Sigmoid colon (tissue), 7 donors: ENCODE measurements around the gene RTN4. TPM values are rescaled to one million over a fixed set of nuclear protein-coding genes. Genes with fewer than 3 reads are reported as not detected.

Experiments
- DNase-seq: peaks from one replicate; pipeline ENCODE4 v3.0.0-alpha.2; 2019
- H3K27ac ChIP-seq, 4 donors: fragments of 200-600 bp; sonication (generic); one replicate each; pipeline ENCODE4 v1.5.1; 2016 to 2019; ENCODE audit warnings: mild to moderate bottlenecking in 1 of 4
- H3K27me3 ChIP-seq, 3 donors: fragments of 200-600 bp; sonication (generic); one replicate each; pipeline ENCODE4 v1.5.1; 2019; ENCODE audit warnings: mild to moderate bottlenecking in 1 of 3
- H3K36me3 ChIP-seq, 4 donors: fragments of 200-600 bp; sonication (generic); one replicate each; pipeline ENCODE4 v1.5.1; 2016 to 2019
- H3K4me1 ChIP-seq, 4 donors: fragments of 200-600 bp; sonication (generic); one replicate each; pipeline ENCODE4 v1.5.1; 2017 to 2019
- H3K4me3 ChIP-seq, 4 donors: fragments of 200-600 bp; sonication (generic); one replicate each; pipeline ENCODE4 v1.5.1; 2017 to 2019; ENCODE audit warnings: mild to moderate bottlenecking in 2 of 4, moderate library complexity in 1 of 4
- H3K9me3 ChIP-seq, 4 donors: fragments of 200-600 bp in 3 of 4; sonication (generic) in 3 of 4; one replicate each; pipeline versions ENCODE4 v1.5.1 to v1.6.1; 2013 to 2019
- CTCF ChIP-seq, 4 experiments: fragments of 450-650 bp in 3 of 4; fragments of 200-600 bp in 1 of 4; IDR thresholded peaks; one replicate each; pipeline ENCODE4 v1.5.1; 2016 to 2019; ENCODE audit warnings: antibody characterized with exemption in 4 of 4, mild to moderate bottlenecking in 3 of 4, moderate library complexity in 2 of 4
- EP300 ChIP-seq, 4 donors: sonication (generic); formaldehyde crosslinking; IDR thresholded peaks; one replicate each; pipeline ENCODE4 v1.6.1; 2017; ENCODE audit warnings: antibody characterized with exemption in 4 of 4
- POLR2A ChIP-seq, 2 donors: fragments of 450-650 bp; IDR thresholded peaks; one replicate each; pipeline ENCODE4 v1.6.1; 2016; ENCODE audit warnings: antibody characterized with exemption in 2 of 2, mild to moderate bottlenecking in 2 of 2, moderate library complexity in 2 of 2
- POLR2AphosphoS5 ChIP-seq, 4 donors: sonication (generic); formaldehyde crosslinking; IDR thresholded peaks; one replicate each; pipeline ENCODE4 v1.6.1; 2017; ENCODE audit warnings: antibody characterized with exemption in 4 of 4
- WGBS, 2 donors: extraction: QIAGEN DNeasy Blood & Tissue Kit; methylation state at CpG; one replicate each; pipeline ENCODE4 v1.1.7; 2013; 5-methylcytosine and 5-hydroxymethylcytosine counted together
- intact Hi-C: fragments of 100-400 bp; cut with DNase I; formaldehyde crosslinking; loops from one replicate; pipeline ENCODE4 v1.15.1; 2023
- polyA plus RNA-seq, 3 donors: library from polyadenylated mRNA; stranded (reverse); fragments of 200-250 nt; gene quantifications; one replicate each; pipeline ENCODE4 v1.2.3, GENCODE V29; 2013
- total RNA-seq, 4 donors: library from RNA; depleted of rRNA; stranded (reverse); fragments of >200 nt; gene quantifications; one replicate each; pipeline ENCODE4 v1.1.0, GENCODE V29; 2016
- donor health status: healthy with polysubstance abuse.
- donor health status: Bipolar disorder and iron deficiency.
- donor health status: healthy.

RTN4 gene
- total and polyA plus RNA-seq, 7 donors = 54.1 to 264 (median 153) TPM

DNA sequence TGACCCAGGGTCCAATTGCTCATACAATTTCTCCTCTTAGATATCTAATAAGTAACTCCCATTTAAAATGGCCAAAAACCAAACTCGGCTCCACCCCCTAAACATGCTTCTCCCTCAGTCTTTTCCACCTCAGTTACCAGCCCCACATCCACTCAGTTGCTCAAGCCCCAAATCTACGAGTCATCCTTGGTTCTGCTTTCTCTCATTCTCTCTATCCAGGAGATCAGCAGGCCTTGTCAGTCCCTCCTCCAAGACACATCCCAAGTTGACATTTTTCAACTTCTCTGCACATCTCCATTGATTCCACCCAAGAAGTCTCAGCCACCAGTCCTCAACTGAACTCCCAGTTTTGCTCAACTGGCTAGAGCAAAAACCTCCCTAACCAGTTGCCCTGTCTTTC lies 40.5 kb upstream of the RTN4 start:
- 92 to 95% methylated on average over 2 of the region's 2 CpGs for WGBS, 2 donors
- Histone ChIP-seq H3K27me3 (no peaks in the 10 kb centered on the region), H3K4me1 (no peaks in the 10 kb centered on the region), H3K27ac (no peak overlapping the region), H3K36me3 (no peaks in the 10 kb centered on the region), H3K9me3 (no peaks in the 10 kb centered on the region), H3K4me3 (no peak overlapping the region)
- DNase-seq = no peak
- TF ChIP-seq POLR2A (IDR thresholded peaks at IDR 0.05) (no peak), EP300 (IDR thresholded peaks at IDR 0.05) (no peak), CTCF (IDR thresholded peaks at IDR 0.05) (no peak), POLR2AphosphoS5 (IDR thresholded peaks at IDR 0.05) (no peak)
- intact Hi-C loops = no loop called here

DNA sequence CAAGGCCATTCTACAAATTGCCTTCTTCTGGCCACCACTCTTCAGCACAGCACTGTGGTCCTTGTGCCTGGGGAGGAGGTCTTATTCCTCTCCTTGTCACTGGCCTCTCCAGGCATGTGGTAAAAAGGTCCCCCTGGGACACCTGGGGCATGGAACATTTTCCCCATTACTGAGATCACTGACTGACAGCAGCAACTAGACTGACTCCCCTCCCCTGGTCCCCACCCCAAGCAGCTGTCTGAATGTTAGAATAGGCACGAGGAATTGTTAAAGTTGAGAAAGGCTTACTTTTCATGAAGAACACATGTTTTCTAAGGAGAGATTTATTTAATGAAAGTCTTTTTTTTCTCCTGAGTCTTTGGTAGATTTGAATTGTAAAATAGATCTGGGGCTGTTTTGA lies 39.5 kb upstream of the RTN4 start:
- 85 to 92% methylated on average over 1 of the region's 1 CpG for WGBS, 2 donors
- no peaks in the 10 kb centered on the region for H3K9me3 ChIP-seq
- DNase-seq = no peak
- H3K36me3 ChIP-seq = no peaks in the 10 kb centered on the region
- no peak for TF ChIP-seq POLR2AphosphoS5 (IDR thresholded peaks at IDR 0.05)
- no peaks in the 10 kb centered on the region for H3K4me1 ChIP-seq
- no peaks in the 10 kb centered on the region for H3K27me3 ChIP-seq
- H3K4me3 ChIP-seq = no peak overlapping the region
- intact Hi-C loops = no loop called here
- H3K27ac ChIP-seq = no peak overlapping the region

DNA sequence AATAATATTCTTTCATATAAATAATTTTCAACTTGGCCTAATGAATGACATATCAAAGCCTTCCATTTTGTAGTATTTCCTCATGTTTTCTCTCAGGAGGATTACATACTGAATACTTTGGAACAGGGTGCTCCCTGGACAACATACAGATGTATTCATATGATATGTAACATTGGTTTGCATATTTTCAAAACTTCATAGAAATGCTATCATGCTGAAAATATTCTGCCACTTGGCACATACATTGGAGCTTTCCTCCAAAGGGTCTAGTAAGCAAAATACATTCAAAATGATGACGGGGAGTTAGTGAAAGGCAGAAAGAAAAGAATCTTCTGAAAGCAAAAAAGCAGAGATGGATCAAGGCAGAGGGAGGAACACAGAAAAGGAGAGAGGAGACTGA lies 38.1 kb upstream of the RTN4 start:
- 82 to 94% methylated on average over 1 of the region's 1 CpG for WGBS, 2 donors
- Histone ChIP-seq H3K4me1 (no peaks in the 10 kb centered on the region), H3K36me3 (no peaks in the 10 kb centered on the region), H3K4me3 (no peak overlapping the region), H3K27me3 (no peaks in the 10 kb centered on the region), H3K27ac (no peak overlapping the region), H3K9me3 (no peaks in the 10 kb centered on the region)
- no peak for TF ChIP-seq EP300 (IDR thresholded peaks at IDR 0.05)
- TF ChIP-seq CTCF (IDR thresholded peaks at IDR 0.05) = no peak
- TF ChIP-seq POLR2A (IDR thresholded peaks at IDR 0.05) = no peak
- no peak for TF ChIP-seq POLR2AphosphoS5 (IDR thresholded peaks at IDR 0.05)
- no peak for DNase-seq
- intact Hi-C loops = no loop called here

- H3K9me3 ChIP-seq = no peaks in the 10 kb centered on the region
- DNase-seq = no peak
- H3K36me3 ChIP-seq = no peaks in the 10 kb centered on the region
- H3K27ac ChIP-seq = no peak overlapping the region
- no peaks in the 10 kb centered on the region for H3K27me3 ChIP-seq
- intact Hi-C loops = no loop called here
- H3K4me3 ChIP-seq = no peak overlapping the region
- no peaks in the 10 kb centered on the region for H3K4me1 ChIP-seq
- TF ChIP-seq CTCF (IDR thresholded peaks at IDR 0.05) (no peak), POLR2AphosphoS5 (IDR thresholded peaks at IDR 0.05) (no peak), EP300 (IDR thresholded peaks at IDR 0.05) (no peak), POLR2A (IDR thresholded peaks at IDR 0.05) (no peak)
- 90% methylated on average over 3 of the region's 3 CpGs for WGBS, 2 donors
Measured at GRCh38 chr2:55087936-55088335, 37.7 kb upstream of the RTN4 start.

- H3K4me1 ChIP-seq = no peaks in the 10 kb centered on the region
- no peaks in the 10 kb centered on the region for H3K27me3 ChIP-seq
- no peak overlapping the region for H3K27ac ChIP-seq
- H3K9me3 ChIP-seq = no peaks in the 10 kb centered on the region
- no peaks in the 10 kb centered on the region for H3K36me3 ChIP-seq
- no peak overlapping the region for H3K4me3 ChIP-seq
- DNase-seq = no peak
- intact Hi-C loops = no loop called here
- TF ChIP-seq POLR2AphosphoS5 (IDR thresholded peaks at IDR 0.05) = no peak
Measured at GRCh38 chr2:55087501-55087900, 37.2 kb upstream of the RTN4 start.

GRCh38 chr2:55085113-55086040 lies 35.1 kb upstream of the RTN4 start:
- WGBS, 2 donors = 87% methylated on average over 5 of the region's 5 CpGs
- no peaks in the 10 kb centered on the region for H3K9me3 ChIP-seq
- H3K36me3 ChIP-seq = no peaks in the 10 kb centered on the region
- H3K4me1 ChIP-seq = no peaks in the 10 kb centered on the region
- TF ChIP-seq POLR2A (IDR thresholded peaks at IDR 0.05) = no peak
- no peak for TF ChIP-seq POLR2AphosphoS5 (IDR thresholded peaks at IDR 0.05)
- no peak for TF ChIP-seq CTCF (IDR thresholded peaks at IDR 0.05)
- no peak for TF ChIP-seq EP300 (IDR thresholded peaks at IDR 0.05)
- H3K27me3 ChIP-seq = no peaks in the 10 kb centered on the region
- no peak for DNase-seq
- intact Hi-C loops = no loop called here
- no peak overlapping the region for H3K27ac ChIP-seq
- no peak overlapping the region for H3K4me3 ChIP-seq
